ENCODE measurements around the gene ITPR1. TPM values are rescaled to one million over a fixed set of nuclear protein-coding genes. Genes with fewer than 3 reads are reported as not detected.

Gene ITPR1
- total RNA-seq, 1 donor = 16.4 TPM

- no peak for DNase-seq (ENCODE audit: low read depth)
- no peak for TF ChIP-seq CTCF (IDR thresholded peaks at IDR 0.05; ENCODE audit: insufficient read depth, low read depth, low read length)
- H3K4me3 ChIP-seq (ENCODE audit: low read depth, low read length) = no peak overlapping the region
Observed at GRCh38 chr3:4547799-4548198, 54.7 kb downstream of the ITPR1 start.

GRCh38 chr3:4548356-4548755 lies 55.2 kb downstream of the ITPR1 start:
- H3K4me3 ChIP-seq (ENCODE audit: low read depth, low read length) = no peak overlapping the region
- no peak for DNase-seq (ENCODE audit: low read depth)
- no peak for TF ChIP-seq CTCF (IDR thresholded peaks at IDR 0.05; ENCODE audit: insufficient read depth, low read depth, low read length)

GRCh38 chr3:4548780-4549179 lies 55.6 kb downstream of the ITPR1 start:
- TF ChIP-seq CTCF (IDR thresholded peaks at IDR 0.05; ENCODE audit: insufficient read depth, low read depth, low read length) = no peak
- H3K4me3 ChIP-seq (ENCODE audit: low read depth, low read length) = no peak overlapping the region
- DNase-seq (ENCODE audit: low read depth) = no peak

GRCh38 chr3:4549896-4550295 lies 56.7 kb downstream of the ITPR1 start:
- no peak for DNase-seq (ENCODE audit: low read depth)
- H3K4me3 ChIP-seq (ENCODE audit: low read depth, low read length) = no peak overlapping the region
- TF ChIP-seq CTCF (IDR thresholded peaks at IDR 0.05; ENCODE audit: insufficient read depth, low read depth, low read length) = no peak

- H3K4me3 ChIP-seq (ENCODE audit: low read depth, low read length) = no peak overlapping the region
- peak; percentile 87 for DNase-seq (ENCODE audit: low read depth)
- no peak for TF ChIP-seq CTCF (IDR thresholded peaks at IDR 0.05; ENCODE audit: insufficient read depth, low read depth, low read length)
Observed at GRCh38 chr3:4551051-4551711, 58.0 kb downstream of the ITPR1 start.

- TF ChIP-seq CTCF (IDR thresholded peaks at IDR 0.05; ENCODE audit: insufficient read depth, low read depth, low read length) = no peak
- no peak overlapping the region for H3K4me3 ChIP-seq (ENCODE audit: low read depth, low read length)
- peak; percentile 30 for DNase-seq (ENCODE audit: low read depth)
Observed at GRCh38 chr3:4551794-4552442, 58.8 kb downstream of the ITPR1 start.

All from fibroblast of villous mesenchyme (primary cell).